Stimulated activated naive CD8-positive, alpha-beta T cell treated with anti-CD3 and anti-CD28 coated beads, Interleukin-15, Interleukin-2, amounts not matched to agents 100 ng/mL and 50 ng/mL, for 24 hours (primary cell): ENCODE measurements around the gene TMEM144.
"Not testable (repeated sequence)": the region's sequence is repeated elsewhere in the genome, so short reads cannot be mapped to it uniquely, and the experiment has no call there.

Experiments
- H3K27ac Mint-ChIP-seq: one replicate; pipeline ENCODE4 v1.8.0; 2021; ENCODE audit warnings: mild to moderate bottlenecking, mixed read lengths
- H3K27me3 Mint-ChIP-seq: one replicate; pipeline ENCODE4 v1.8.0; 2021; ENCODE audit warnings: mixed read lengths
- H3K36me3 Mint-ChIP-seq: one replicate; pipeline ENCODE4 v1.8.0; 2021; ENCODE audit warnings: low read depth, mixed read lengths
- H3K4me1 Mint-ChIP-seq: one replicate; pipeline ENCODE4 v1.8.0; 2021; ENCODE audit warnings: low read depth, mixed read lengths
- H3K4me3 Mint-ChIP-seq: one replicate; pipeline ENCODE4 v1.8.0; 2021; ENCODE audit warnings: mild to moderate bottlenecking, mixed read lengths
- H3K9me3 Mint-ChIP-seq: one replicate; pipeline ENCODE4 v1.8.0; 2021; ENCODE audit warnings: mixed read lengths

TMEM144 gene

GRCh38 chr4:158243071-158243470 is 32.8 kb downstream of the TMEM144 start:
- H3K4me1 Mint-ChIP-seq: no peaks in the 10 kb centered on the region
- no peak overlapping the region for H3K27ac Mint-ChIP-seq
- H3K27me3 Mint-ChIP-seq: peaks cover 14% of the 10 kb centered on the region
- no peak overlapping the region for H3K4me3 Mint-ChIP-seq
- no peaks in the 10 kb centered on the region for H3K9me3 Mint-ChIP-seq
- H3K36me3 Mint-ChIP-seq: no peaks in the 10 kb centered on the region

GRCh38 chr4:158250321-158250720 is 40.0 kb downstream of the TMEM144 start:
- Mint-ChIP-seq H3K27ac (no peak overlapping the region), H3K27me3 (peaks cover 21% of the 10 kb centered on the region), H3K36me3 (no peaks in the 10 kb centered on the region), H3K4me3 (no peak overlapping the region), H3K4me1 (peaks cover 4% of the 10 kb centered on the region), H3K9me3 (no peaks in the 10 kb centered on the region)

- Mint-ChIP-seq H3K9me3 (no peaks in the 10 kb centered on the region), H3K27ac (no peak overlapping the region), H3K4me3 (no peak overlapping the region), H3K36me3 (no peaks in the 10 kb centered on the region), H3K27me3 (peaks cover 21% of the 10 kb centered on the region), H3K4me1 (peaks cover 4% of the 10 kb centered on the region)
Observed at GRCh38 chr4:158253350-158253980, 43.2 kb downstream of the TMEM144 start.

GRCh38 chr4:158254292-158254691 is 44.0 kb downstream of the TMEM144 start:
- Mint-ChIP-seq H3K27ac (no peak overlapping the region), H3K27me3 (peaks cover 21% of the 10 kb centered on the region), H3K36me3 (no peaks in the 10 kb centered on the region), H3K9me3 (no peaks in the 10 kb centered on the region), H3K4me3 (no peak overlapping the region), H3K4me1 (peaks cover 4% of the 10 kb centered on the region)

- no peaks in the 10 kb centered on the region for H3K9me3 Mint-ChIP-seq
- H3K27me3 Mint-ChIP-seq: peaks cover 21% of the 10 kb centered on the region
- H3K4me1 Mint-ChIP-seq: peaks cover 4% of the 10 kb centered on the region
Observed at GRCh38 chr4:158255727-158256324, 45.5 kb downstream of the TMEM144 start.

GRCh38 chr4:158259955-158260575 is 49.8 kb downstream of the TMEM144 start:
- no peaks in the 10 kb centered on the region for H3K9me3 Mint-ChIP-seq
- no peaks in the 10 kb centered on the region for H3K36me3 Mint-ChIP-seq
- H3K4me1 Mint-ChIP-seq: no peaks in the 10 kb centered on the region
- peaks cover 3% of the 10 kb centered on the region for H3K27me3 Mint-ChIP-seq
- H3K4me3 Mint-ChIP-seq: no peak overlapping the region
- H3K27ac Mint-ChIP-seq: no peak overlapping the region

More at GRCh38 chr4:158255727-158256324, 45.5 kb downstream of the TMEM144 start:
- H3K27ac Mint-ChIP-seq: no peak overlapping the region
- H3K36me3 Mint-ChIP-seq: no peaks in the 10 kb centered on the region
- H3K4me3 Mint-ChIP-seq: no peak overlapping the region

GRCh38 chr4:158261480-158261879 is 51.2 kb downstream of the TMEM144 start:
- H3K4me3 Mint-ChIP-seq: no peak overlapping the region
- no peaks in the 10 kb centered on the region for H3K4me1 Mint-ChIP-seq
- H3K9me3 Mint-ChIP-seq: no peaks in the 10 kb centered on the region
- H3K27ac Mint-ChIP-seq: no peak overlapping the region
- H3K36me3 Mint-ChIP-seq: no peaks in the 10 kb centered on the region
- peaks cover 3% of the 10 kb centered on the region for H3K27me3 Mint-ChIP-seq

- Mint-ChIP-seq H3K4me3 (no peak overlapping the region), H3K9me3 (no peaks in the 10 kb centered on the region), H3K4me1 (no peaks in the 10 kb centered on the region), H3K27ac (no peak overlapping the region), H3K27me3 (peaks cover 4% of the 10 kb centered on the region), H3K36me3 (no peaks in the 10 kb centered on the region)
Observed at GRCh38 chr4:158268553-158268952, 58.3 kb downstream of the TMEM144 start.

GRCh38 chr4:158274636-158275035 is 64.3 kb downstream of the TMEM144 start:
- Mint-ChIP-seq H3K4me3 (no peak overlapping the region), H3K9me3 (no peaks in the 10 kb centered on the region), H3K27ac (no peak overlapping the region), H3K4me1 (no peaks in the 10 kb centered on the region), H3K36me3 (no peaks in the 10 kb centered on the region), H3K27me3 (no peaks in the 10 kb centered on the region)

GRCh38 chr4:158277558-158277957 is 67.3 kb downstream of the TMEM144 start:
- Mint-ChIP-seq H3K36me3 (no peaks in the 10 kb centered on the region), H3K9me3 (no peaks in the 10 kb centered on the region), H3K4me3 (no peak overlapping the region), H3K27ac (no peak overlapping the region), H3K4me1 (no peaks in the 10 kb centered on the region), H3K27me3 (no peaks in the 10 kb centered on the region)

- H3K9me3 Mint-ChIP-seq, H3K36me3 Mint-ChIP-seq, H3K27me3 Mint-ChIP-seq, H3K27ac Mint-ChIP-seq, H3K4me1 Mint-ChIP-seq, H3K4me3 Mint-ChIP-seq: not testable (repeated sequence)
Observed at GRCh38 chr4:158279052-158279451, 68.8 kb downstream of the TMEM144 start.

GRCh38 chr4:158280856-158281255 is 70.6 kb downstream of the TMEM144 start:
- Mint-ChIP-seq H3K27ac (no peak overlapping the region), H3K9me3 (no peaks in the 10 kb centered on the region), H3K4me1 (no peaks in the 10 kb centered on the region), H3K4me3 (no peak overlapping the region), H3K36me3 (no peaks in the 10 kb centered on the region), H3K27me3 (no peaks in the 10 kb centered on the region)

GRCh38 chr4:158282252-158282651 is 72.0 kb downstream of the TMEM144 start:
- Mint-ChIP-seq H3K9me3 (no peaks in the 10 kb centered on the region), H3K36me3 (no peaks in the 10 kb centered on the region), H3K4me3 (no peak overlapping the region), H3K27ac (no peak overlapping the region), H3K27me3 (no peaks in the 10 kb centered on the region), H3K4me1 (no peaks in the 10 kb centered on the region)

GRCh38 chr4:158285429-158286216 is 75.3 kb downstream of the TMEM144 start:
- Mint-ChIP-seq H3K36me3 (no peaks in the 10 kb centered on the region), H3K27me3 (no peaks in the 10 kb centered on the region), H3K27ac (no peak overlapping the region), H3K4me3 (no peak overlapping the region), H3K9me3 (no peaks in the 10 kb centered on the region), H3K4me1 (no peaks in the 10 kb centered on the region)

GRCh38 chr4:158290912-158291311 is 80.6 kb downstream of the TMEM144 start:
- Mint-ChIP-seq H3K27me3 (no peaks in the 10 kb centered on the region), H3K9me3 (peaks cover 6% of the 10 kb centered on the region), H3K4me1 (no peaks in the 10 kb centered on the region), H3K36me3 (no peaks in the 10 kb centered on the region), H3K4me3 (no peak overlapping the region), H3K27ac (no peak overlapping the region)
